Measurements from ENCODE around the gene RASA2. TPM values are rescaled to one million over a fixed set of nuclear protein-coding genes. Genes with fewer than 3 reads are reported as not detected.
"Not testable (repeated sequence)": the region's sequence is repeated elsewhere in the genome, so short reads cannot be mapped to it uniquely, and the experiment has no call there.

RASA2 gene
- total RNA-seq, 3 donors from 2014 or later = 15.5 to 22.5 (median 21.7) TPM

DNA sequence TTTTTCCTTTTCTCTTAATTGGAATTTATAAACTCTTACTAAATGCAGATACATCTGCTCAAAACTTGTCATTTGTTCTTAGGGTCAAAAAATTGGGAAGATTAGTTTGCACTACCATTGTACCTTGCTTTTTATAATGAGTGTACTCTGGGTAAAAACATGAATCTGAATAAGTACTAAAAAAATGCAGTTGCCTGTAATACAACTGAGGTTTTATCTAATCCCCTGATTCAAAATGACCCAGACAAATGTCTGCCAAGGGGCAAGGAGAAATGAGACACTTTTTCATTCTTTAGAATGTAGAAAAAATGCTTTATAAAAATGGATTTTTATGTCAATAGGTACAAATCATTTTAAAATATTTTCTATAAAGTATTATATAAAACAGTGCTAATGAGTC lies 42.4 kb downstream of the RASA2 start:
- ATAC-seq (no peak), DNase-seq (no peak)
- intact Hi-C loops (cut with DNase I, micrococcal nuclease) = no loop called here
- TF ChIP-seq, protein P1, sequence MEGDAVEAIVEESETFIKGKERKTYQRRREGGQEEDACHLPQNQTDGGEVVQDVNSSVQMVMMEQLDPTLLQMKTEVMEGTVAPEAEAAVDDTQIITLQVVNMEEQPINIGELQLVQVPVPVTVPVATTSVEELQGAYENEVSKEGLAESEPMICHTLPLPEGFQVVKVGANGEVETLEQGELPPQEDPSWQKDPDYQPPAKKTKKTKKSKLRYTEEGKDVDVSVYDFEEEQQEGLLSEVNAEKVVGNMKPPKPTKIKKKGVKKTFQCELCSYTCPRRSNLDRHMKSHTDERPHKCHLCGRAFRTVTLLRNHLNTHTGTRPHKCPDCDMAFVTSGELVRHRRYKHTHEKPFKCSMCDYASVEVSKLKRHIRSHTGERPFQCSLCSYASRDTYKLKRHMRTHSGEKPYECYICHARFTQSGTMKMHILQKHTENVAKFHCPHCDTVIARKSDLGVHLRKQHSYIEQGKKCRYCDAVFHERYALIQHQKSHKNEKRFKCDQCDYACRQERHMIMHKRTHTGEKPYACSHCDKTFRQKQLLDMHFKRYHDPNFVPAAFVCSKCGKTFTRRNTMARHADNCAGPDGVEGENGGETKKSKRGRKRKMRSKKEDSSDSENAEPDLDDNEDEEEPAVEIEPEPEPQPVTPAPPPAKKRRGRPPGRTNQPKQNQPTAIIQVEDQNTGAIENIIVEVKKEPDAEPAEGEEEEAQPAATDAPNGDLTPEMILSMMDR (IDR thresholded peaks at IDR 0.05) = no peak
- Histone ChIP-seq H3K4me3 (no peak overlapping the region), H3K4me1 (ENCODE audit: low read depth) (peaks cover 10% of the 10 kb centered on the region), H3K9me3 (no peaks in the 10 kb centered on the region), H3K36me3 (ENCODE audit: low read depth) (no peaks in the 10 kb centered on the region)

DNA sequence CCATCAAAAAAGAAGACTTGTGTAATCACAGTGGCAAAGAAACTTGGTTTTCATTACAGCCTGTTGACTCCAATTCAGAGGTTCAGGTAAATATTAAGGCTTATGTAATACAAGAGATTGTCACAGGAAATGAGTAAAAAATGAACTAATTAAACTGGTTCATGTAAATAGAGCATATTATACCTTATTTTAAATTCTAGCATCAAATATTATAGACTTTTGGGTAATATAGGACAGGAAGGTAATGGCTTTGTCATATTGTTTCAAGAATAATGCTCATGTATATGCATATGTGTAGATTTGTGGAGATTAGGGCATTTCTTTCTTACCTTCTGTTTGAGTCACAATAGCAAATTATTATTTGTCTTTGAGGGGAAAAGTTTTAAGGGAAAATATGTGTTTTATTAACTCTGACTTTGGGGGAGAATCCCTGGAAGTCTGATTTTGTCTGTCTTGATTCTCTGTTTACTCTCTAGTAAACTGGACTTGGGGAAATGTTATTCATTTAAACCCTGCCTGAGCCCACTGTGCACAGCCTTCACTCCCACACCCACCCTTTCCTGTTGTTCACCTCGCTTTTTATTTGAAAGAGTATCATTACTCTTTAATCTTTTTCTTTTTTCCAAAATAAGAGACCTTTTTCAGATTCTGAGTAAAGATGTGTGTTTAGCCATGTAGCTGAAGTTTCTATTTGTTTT lies 43.0 kb downstream of the RASA2 start:
- ATAC-seq (peak; percentile 24), DNase-seq (no peak)
- TF ChIP-seq, protein P1 (IDR thresholded peaks at IDR 0.05) = no peak
- intact Hi-C loops (cut with DNase I, micrococcal nuclease) = no loop called here
- Histone ChIP-seq H3K4me3 (no peak overlapping the region), H3K36me3 (ENCODE audit: low read depth) (no peaks in the 10 kb centered on the region), H3K9me3 (no peaks in the 10 kb centered on the region), H3K4me1 (ENCODE audit: low read depth) (peaks cover 10% of the 10 kb centered on the region)

DNA sequence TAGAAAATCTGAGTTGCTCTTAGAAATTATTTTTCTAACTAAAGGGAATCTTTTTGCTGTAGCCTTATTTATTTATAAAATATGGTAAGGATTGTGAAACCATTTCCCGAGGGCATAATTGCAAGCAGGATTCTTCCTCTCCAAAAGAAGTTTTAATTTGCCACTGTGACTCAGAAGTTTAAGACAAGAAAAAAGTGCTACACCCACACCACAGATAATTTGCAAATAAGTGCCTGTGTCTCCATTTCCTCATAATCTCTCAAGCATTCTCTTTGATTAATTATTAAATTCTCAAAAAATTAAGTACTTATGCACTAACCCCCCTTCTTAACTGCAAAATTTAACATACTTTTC lies 43.6 kb downstream of the RASA2 start:
- intact Hi-C loops (cut with DNase I, micrococcal nuclease) = no loop called here
- ATAC-seq (no peak), DNase-seq (no peak)
- H3K4me1 ChIP-seq (ENCODE audit: low read depth) = peaks cover 10% of the 10 kb centered on the region
- no peak overlapping the region for H3K4me3 ChIP-seq
- no peaks in the 10 kb centered on the region for H3K36me3 ChIP-seq (ENCODE audit: low read depth)
- H3K9me3 ChIP-seq = no peaks in the 10 kb centered on the region
- TF ChIP-seq, protein P1 (IDR thresholded peaks at IDR 0.05) = no peak

DNA sequence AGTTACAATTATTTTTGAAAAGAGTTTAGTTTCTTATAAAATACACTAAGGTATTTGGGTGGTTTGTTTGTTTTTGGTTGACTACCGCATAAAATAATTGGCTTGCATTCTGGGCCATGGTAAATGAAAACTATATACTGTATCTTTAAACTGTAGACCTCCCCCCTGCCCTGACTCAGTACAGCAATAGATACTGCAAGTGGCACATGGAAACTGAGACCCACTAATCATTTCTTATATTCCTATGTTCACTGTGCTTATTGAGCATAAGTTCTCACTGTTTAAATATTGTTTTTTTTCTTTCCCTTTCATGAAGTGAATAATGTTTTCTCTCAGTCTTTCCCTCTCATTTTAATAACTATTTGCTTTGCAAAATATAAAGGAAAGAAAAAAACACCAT lies 45.8 kb downstream of the RASA2 start:
- DNase-seq = no peak
- TF ChIP-seq, protein P1 (IDR thresholded peaks at IDR 0.05) = no peak
- no peaks in the 10 kb centered on the region for H3K4me1 ChIP-seq (ENCODE audit: low read depth)
- no peak for ATAC-seq
- H3K4me3 ChIP-seq = no peak overlapping the region
- H3K36me3 ChIP-seq (ENCODE audit: low read depth) = no peaks in the 10 kb centered on the region
- intact Hi-C loops (cut with DNase I, micrococcal nuclease) = no loop called here
- H3K9me3 ChIP-seq = no peaks in the 10 kb centered on the region

DNA sequence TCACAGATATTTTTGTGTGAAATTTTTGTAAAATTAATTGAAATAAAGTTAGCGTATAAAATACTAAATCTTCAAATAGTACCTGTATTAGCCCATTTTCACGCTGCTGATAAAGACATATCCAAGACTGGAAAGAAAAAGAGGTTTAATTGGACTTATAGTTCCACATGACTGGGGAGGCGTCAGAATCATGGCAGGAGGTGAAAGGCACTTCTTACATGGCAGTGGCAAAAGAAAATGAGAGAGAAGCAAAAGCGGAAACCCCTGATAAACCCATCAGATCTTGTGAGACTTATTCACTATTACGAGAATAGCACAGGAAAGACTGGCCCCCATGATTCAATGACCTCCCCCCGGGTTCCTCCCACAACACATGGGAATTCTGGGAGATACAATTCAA lies 49.2 kb downstream of the RASA2 start:
- ATAC-seq; H3K4me1 ChIP-seq (ENCODE audit: low read depth); DNase-seq; H3K4me3 ChIP-seq; intact Hi-C loops (cut with DNase I, micrococcal nuclease); H3K36me3 ChIP-seq (ENCODE audit: low read depth); H3K9me3 ChIP-seq: not testable (repeated sequence)

DNA sequence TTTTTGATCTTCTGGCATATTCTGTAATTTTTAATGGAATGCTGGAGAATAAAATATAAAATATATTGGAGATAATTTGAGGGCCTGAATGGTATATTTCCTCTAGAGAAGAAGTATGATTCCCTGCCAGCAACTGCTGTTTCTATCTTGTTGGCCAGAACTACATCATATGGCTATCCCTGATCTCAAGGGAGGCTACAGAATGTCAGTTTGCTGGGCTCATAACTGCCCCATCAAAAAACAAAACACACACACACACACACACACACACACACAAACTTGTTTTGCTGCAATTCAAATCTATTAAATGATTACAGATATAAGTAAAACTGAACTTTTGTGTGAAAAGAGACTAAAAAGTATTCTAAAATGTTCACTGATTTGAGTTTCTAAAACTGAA lies 51.0 kb downstream of the RASA2 start:
- Histone ChIP-seq H3K9me3 (no peaks in the 10 kb centered on the region), H3K4me3 (no peak overlapping the region), H3K36me3 (ENCODE audit: low read depth) (no peaks in the 10 kb centered on the region), H3K4me1 (ENCODE audit: low read depth) (no peaks in the 10 kb centered on the region)
- DNase-seq (no peak), ATAC-seq (no peak)
- intact Hi-C loops (cut with DNase I, micrococcal nuclease) = no loop called here
- TF ChIP-seq, protein P1 (IDR thresholded peaks at IDR 0.05) = no peak

All from mucosa of descending colon (tissue), 3 donors.